Mesothelial cell of epicardium (in vitro differentiated cells): ENCODE data around the gene KLHL3. TPM values are rescaled to one million over a fixed set of nuclear protein-coding genes. Genes with fewer than 3 reads are reported as not detected.

ENCODE experiments used
- DNase-seq, 2 experiments: peaks; one replicate each; pipeline ENCODE4 v3.0.0; 2021; ENCODE audit warnings: low spot score in 2 of 2; ENCODE audit not compliant: unreplicated experiment in 2 of 2
- H3K27ac Mint-ChIP-seq: 2 replicates; pipeline ENCODE4 v1.8.0; 2021; ENCODE audit warnings: mixed read lengths
- H3K27me3 Mint-ChIP-seq: 2 replicates; pipeline ENCODE4 v1.8.0; 2021; ENCODE audit warnings: low read depth, mixed read lengths
- H3K36me3 Mint-ChIP-seq: 2 replicates; pipeline ENCODE4 v1.8.0; 2021; ENCODE audit warnings: mixed read lengths
- H3K4me1 Mint-ChIP-seq: 2 replicates; pipeline ENCODE4 v1.8.0; 2021; ENCODE audit warnings: mixed read lengths
- H3K4me3 Mint-ChIP-seq: 2 replicates; pipeline ENCODE4 v1.8.0; 2021; ENCODE audit warnings: mild to moderate bottlenecking, moderate library complexity, mixed read lengths
- H3K9me3 Mint-ChIP-seq: 2 replicates; pipeline ENCODE4 v1.8.0; 2021; ENCODE audit warnings: mixed read lengths
- total RNA-seq: library from RNA; stranded (reverse); gene quantifications from 3 replicates; pipeline ENCODE4 v1.2.1, GENCODE V29; 2021
- TF ChIP-seq, protein P1 (sequence below): fragments of 200-600 bp; sonication (generic); IDR thresholded peaks from one replicate; pipeline ENCODE4 v1.5.0; 2021; ENCODE audit warnings: antibody characterized with exemption; ENCODE audit not compliant: unreplicated experiment

Gene KLHL3
- total RNA-seq, 1 donor from 2014 or later: 13.1 TPM

DNA sequence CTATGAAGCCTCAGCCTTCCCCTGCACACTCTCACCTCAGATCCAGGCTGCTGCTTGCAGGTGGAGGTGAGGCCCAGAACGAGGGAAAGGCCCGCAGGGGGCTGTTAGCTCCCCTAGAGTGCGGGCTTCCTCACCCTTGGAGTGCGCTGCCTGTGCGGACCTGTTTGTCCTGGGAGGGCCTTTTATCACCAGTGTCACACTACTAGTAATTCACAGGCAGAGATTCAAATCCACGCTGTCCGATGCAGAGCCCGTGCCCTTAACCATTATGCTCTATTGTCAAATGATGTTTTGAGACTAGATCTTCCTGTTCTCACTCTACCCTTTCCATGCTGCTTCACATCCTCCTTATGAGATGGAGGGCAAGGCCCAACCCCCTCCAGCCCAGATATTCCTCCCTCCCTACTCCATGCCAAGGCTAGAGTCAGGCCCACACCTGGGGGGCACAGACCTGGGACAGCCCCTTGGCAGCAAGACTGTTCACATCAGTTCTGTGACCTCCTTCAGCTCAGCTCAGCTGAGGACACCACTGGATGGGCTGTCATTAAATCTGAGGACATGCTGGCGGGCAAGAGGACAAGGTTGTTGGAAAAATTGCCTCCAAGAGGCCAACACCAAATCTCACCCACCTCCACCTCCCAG lies 124.0 kb downstream of the KLHL3 start:
- no peaks in the 10 kb centered on the region for H3K9me3 Mint-ChIP-seq
- TF ChIP-seq, protein P1, sequence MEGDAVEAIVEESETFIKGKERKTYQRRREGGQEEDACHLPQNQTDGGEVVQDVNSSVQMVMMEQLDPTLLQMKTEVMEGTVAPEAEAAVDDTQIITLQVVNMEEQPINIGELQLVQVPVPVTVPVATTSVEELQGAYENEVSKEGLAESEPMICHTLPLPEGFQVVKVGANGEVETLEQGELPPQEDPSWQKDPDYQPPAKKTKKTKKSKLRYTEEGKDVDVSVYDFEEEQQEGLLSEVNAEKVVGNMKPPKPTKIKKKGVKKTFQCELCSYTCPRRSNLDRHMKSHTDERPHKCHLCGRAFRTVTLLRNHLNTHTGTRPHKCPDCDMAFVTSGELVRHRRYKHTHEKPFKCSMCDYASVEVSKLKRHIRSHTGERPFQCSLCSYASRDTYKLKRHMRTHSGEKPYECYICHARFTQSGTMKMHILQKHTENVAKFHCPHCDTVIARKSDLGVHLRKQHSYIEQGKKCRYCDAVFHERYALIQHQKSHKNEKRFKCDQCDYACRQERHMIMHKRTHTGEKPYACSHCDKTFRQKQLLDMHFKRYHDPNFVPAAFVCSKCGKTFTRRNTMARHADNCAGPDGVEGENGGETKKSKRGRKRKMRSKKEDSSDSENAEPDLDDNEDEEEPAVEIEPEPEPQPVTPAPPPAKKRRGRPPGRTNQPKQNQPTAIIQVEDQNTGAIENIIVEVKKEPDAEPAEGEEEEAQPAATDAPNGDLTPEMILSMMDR: no peak
- no peak overlapping the region for H3K4me3 Mint-ChIP-seq
- DNase-seq: no peak
- H3K27me3 Mint-ChIP-seq: peaks cover 34% of the 10 kb centered on the region
- no peak overlapping the region for H3K27ac Mint-ChIP-seq
- no peaks in the 10 kb centered on the region for H3K36me3 Mint-ChIP-seq
- H3K4me1 Mint-ChIP-seq: no peaks in the 10 kb centered on the region

DNA sequence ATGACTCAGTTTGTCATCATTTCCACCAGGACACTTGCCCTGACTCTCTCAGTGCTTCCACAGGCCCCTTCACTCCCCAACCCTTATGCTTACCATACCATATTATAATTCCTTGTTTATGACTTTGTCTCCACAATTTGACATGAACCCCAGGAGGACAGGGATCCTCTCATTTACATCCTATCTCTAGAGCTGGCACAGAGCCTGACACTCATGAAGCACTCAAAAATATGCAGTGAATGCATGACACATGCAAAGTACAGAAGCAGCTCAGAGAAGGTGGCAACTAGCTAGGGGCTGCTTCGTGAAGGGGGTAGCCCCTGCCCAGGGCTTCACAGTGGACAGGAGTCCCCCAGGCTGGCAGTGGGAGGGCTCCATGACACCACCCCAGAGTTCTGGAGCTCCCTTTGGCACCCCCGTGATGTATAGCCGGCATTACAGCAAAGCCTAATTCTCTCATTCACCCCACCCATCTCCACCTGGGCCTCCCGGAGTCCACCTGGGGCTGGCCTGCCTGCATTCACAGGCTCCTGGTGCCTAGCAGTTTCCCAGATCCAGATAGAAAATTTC lies 124.8 kb downstream of the KLHL3 start:
- Mint-ChIP-seq H3K36me3 (no peaks in the 10 kb centered on the region), H3K9me3 (no peaks in the 10 kb centered on the region)

DNA sequence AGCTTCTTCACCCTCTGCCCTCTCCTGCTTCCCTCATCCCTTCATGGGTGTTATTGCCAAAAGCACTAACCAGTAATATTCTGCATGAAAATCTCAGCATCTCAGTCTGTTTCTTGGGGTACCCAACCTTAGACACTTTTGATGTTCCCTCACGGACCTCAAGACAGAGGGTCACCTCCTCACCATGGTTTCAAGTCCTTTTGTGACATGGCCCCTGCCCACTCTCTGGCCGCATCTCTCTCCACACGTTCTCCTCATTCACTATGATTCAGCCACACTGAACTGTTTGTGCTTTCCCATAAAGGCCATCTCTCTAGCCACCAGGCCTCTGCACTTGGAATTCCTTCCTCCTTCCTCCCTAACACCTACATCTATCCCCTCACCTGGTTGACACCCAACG lies 125.3 kb downstream of the KLHL3 start:
- Mint-ChIP-seq H3K4me1 (no peaks in the 10 kb centered on the region), H3K27me3 (peaks cover 47% of the 10 kb centered on the region), H3K9me3 (no peaks in the 10 kb centered on the region), H3K4me3 (no peak overlapping the region), H3K27ac (no peak overlapping the region), H3K36me3 (no peaks in the 10 kb centered on the region)
- no peak for DNase-seq
- TF ChIP-seq, protein P1: no peak

More for the DNA sequence above, 124.8 kb downstream of the KLHL3 start:
- H3K27ac Mint-ChIP-seq: no peak overlapping the region
- no peaks in the 10 kb centered on the region for H3K4me1 Mint-ChIP-seq
- no peak for DNase-seq
- TF ChIP-seq, protein P1: no peak
- H3K27me3 Mint-ChIP-seq: peaks cover 42% of the 10 kb centered on the region
- no peak overlapping the region for H3K4me3 Mint-ChIP-seq

DNA sequence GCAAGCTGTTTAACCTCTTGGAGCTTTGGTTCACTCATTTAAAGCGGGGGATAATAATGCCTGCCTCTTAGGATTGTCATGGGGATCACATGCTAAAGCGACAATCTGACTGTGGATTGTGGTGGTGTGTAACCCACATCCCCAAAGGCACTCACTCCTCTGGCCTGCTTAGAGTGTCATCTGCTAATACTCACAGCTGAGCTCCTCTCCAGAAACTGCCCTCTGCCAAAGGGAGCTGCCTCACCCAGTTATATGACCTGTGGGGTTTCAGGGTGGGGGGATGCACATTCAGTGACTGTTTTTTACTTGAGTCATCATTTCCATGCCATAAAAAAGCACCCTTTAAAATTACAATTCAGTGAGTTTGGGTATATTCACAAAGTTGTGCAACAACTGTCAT lies 126.8 kb downstream of the KLHL3 start:
- Mint-ChIP-seq H3K27me3 (peaks cover 60% of the 10 kb centered on the region), H3K4me1 (no peaks in the 10 kb centered on the region), H3K36me3 (no peaks in the 10 kb centered on the region), H3K27ac (no peak overlapping the region), H3K4me3 (no peak overlapping the region), H3K9me3 (no peaks in the 10 kb centered on the region)
- TF ChIP-seq, protein P1: no peak
- no peak for DNase-seq

DNA sequence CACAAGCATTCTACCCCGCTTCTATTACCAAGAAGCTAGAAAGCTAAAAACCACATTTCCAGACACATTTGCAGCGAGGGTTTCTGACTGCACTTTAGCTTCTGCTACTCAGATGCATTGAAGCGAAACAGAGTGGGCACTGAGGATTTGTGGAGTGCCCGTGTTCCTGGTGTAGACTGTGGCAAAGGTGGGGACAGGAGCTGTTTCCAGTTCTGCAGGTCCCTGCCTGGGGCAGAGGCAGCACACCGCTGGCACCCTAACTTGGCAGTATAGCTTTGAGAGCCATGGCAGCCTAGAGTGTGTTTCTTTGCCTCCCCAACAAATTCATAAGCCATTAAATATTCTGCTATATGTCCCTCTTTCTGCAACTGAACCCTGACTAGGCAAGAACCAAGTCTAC lies 128.1 kb downstream of the KLHL3 start:
- H3K27me3 Mint-ChIP-seq: peaks cover 71% of the 10 kb centered on the region
- no peak for DNase-seq
- no peak overlapping the region for H3K27ac Mint-ChIP-seq
- H3K9me3 Mint-ChIP-seq: no peaks in the 10 kb centered on the region
- TF ChIP-seq, protein P1: no peak
- no peaks in the 10 kb centered on the region for H3K4me1 Mint-ChIP-seq
- no peak overlapping the region for H3K4me3 Mint-ChIP-seq
- no peaks in the 10 kb centered on the region for H3K36me3 Mint-ChIP-seq
